ENCODE data around the gene PRDM2.
A peak's percentile ranks its signal among the peaks of the same experiment; 100 is the strongest.

PRDM2 gene

DNA sequence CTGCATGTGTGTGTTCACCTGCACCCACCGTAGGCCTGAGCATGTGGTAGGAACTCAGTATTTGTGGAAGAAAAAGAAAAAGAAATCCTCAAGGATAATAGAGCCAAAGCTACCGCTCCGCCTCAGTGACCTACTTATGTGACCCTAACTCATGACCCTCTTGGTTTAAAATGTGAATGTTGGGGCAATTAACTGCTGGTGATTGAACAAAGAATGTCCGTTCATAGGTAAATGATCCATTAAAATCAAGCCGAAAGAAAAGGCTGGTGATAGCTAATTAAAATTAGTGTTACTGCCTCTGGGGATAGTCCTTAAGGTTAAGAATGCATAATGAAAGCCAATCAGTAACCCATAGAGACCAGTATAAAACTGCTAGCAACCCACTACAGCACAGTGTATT, 98.1 kb downstream of the PRDM2 start:
- DNase-seq: no peak

DNA sequence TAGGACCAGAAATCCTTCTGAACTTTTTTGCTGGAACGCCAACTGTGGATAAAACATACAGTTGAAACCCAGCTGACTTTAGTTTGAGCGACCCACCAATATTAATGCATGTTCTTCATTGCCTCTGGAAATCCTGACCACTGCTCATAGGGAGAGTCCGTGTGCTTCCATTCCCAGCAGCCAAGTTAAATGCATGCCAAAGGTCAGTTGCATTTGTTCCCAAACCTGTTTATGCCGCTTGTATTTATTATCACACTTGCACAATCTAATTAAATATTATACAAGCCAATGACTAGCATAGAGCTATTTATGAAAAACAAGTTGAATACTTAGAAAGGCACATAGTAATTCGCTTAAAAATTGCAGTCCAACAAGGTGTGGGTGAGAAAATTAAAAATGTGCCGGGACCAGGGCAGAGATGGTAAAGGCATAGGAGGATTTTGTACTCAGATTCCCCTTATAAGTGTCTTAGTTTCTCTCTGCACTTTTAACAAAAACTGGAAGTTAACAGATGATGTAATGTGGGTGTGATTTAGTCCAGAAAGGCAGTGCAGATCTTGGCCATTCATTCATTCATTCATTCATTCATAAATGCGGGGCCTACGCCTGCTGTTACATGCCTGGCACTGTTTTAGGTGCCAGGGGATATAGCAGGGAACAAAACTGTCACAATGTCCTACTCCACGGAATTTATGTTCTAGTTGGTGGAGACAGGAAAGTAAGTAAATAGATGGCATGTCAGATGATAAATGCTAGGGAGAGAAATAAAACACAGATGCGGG, 99.7 kb downstream of the PRDM2 start:
- DNase-seq: no peak

DNA sequence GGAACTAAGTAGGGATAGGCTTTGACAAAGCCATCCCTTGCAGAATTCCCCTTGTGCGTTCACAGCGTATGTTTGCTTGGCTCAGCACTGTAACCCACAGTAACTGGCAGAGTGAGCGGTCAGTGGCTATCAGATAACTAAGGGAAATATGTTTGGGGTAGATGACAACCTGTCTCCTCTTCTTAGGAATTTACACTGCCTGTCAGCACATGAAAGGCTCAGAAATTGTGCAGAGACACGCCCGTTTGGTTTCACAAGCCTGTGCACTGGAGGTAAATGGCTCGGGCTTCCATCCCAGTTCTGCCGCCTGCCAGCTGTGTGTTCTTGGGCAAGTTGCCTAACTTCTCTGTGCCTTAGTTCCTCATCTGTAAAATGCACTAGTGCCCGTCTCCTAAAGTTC, 101.2 kb downstream of the PRDM2 start:
- no peak for DNase-seq

DNA sequence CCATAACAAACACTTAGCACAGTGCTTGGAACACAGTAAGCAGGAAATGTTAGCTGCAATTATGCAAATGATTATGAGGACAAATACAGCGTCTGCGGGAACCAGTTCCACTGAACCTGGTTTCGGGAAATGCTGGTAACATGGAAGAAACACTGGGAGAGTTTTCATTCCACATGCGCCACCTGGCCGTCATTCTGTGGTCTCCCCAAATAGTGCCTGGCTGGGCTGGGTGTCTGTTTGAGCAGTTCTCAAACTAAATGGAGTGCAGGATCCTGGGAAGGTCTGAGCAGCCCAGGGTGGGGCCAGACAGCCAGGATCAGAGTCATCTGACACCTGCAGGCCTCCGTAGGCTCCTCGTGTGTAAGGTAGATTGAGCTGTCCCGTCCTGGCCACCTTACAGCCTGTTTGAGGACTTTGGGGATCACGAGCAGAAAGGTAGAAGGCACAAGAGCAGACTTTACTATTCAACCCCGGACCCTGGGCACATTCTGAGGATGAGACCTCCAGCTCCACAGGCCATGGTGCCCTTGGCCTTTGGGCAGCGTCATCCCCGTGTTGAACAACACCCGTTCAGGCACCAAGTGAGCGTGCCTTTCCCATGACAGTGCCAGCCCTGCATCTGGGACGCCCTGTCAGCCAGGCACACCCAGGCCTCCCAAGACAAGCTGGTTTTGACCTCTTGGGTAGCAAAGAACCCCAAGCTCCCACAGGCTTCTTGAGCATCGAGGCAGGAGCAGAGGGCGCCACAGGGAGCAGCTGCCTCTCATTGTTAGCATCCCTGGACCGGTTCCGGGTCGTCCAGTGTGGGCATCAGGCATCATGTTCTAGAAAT, 101.9 kb downstream of the PRDM2 start:
- no peak for DNase-seq

DNA sequence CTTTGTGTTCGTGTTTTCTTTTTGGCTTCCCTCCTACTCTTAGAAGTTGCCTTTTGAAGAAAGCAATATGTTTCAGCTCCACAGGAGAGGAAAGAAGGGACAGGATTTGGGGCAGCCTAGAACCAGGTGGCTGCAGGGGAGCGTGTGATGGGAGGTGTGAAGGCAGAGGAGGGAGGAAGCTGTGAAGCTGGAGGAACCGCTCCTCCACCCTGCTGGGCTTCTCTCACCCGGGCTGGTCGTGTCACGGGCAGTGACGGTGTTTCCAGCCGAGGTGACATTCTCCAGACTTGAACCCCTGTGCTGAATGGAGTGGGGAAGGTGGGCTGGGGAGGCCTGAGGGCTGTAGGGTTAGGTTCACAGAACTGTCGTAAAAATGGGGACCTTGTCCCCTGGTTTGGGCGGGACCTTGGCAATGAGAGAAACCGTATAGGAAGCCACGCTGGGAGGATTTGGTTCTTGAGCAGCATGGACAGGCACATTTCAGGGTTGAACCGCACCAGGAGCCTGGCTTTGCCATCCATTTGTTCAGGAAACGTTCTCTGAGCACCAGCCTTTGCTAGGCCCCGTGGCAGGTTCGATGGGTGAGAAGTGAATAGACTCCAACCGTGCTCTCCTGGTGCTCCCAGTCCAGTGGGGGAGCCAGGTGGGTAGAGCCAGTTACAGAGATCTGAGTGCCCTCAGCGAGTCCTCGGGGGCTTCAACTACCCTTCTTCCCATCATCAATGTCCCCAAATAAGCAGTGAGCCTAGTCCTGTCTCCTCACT, 103.0 kb downstream of the PRDM2 start:
- no peak for DNase-seq

DNA sequence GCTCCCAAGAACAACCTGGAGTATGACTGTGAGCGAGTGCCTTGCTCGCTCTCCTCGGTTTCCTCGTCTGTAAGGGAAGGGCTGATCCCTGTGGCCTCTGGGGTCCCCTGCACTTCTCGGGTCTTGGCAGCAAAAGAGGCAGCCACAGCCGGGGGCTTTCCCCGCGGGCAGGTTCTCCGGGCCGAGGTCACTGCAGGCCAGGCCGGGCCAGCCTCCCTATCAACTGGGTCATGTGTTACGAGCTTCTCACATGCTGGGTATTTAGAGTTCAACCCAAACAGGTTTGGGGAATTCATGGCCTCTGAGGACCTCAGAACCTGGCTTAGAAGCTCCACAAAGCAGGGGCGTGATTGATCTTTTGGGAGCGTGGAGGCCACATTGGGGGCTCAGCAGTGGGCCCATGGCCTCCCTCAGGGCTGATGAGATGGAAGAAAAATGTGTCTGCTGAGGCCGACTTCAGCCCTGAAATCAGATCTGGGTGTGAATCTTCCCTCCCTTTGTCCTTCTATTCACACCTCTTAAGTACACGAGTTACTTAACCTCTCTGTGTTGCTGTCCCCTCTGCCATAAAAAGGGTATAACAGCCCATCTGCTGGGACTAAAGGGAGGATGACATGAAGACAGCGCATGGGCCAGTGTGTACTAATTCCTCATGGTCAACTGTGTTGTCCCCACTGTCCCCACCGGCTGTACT, 103.7 kb downstream of the PRDM2 start:
- DNase-seq: no peak

DNA sequence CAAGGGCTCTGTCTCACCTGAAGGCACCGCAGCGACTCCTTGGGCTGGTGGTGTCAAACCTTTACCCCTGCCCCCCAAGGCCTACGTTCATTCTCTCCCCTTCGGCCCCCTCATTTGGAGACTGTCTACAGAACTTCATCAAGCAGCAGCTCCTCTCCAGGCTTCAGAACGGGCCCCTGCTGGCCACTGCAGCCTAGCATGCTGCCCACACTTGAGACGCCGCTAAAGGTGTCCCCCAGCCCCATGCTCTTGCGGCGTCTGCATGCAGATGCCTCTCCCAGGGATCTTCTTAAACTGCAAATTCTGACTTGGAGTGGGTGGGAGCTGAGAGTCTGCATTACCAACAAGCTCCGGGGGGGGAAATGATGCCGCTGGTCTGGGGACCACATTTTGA, 104.2 kb downstream of the PRDM2 start:
- DNase-seq: no peak

DNA sequence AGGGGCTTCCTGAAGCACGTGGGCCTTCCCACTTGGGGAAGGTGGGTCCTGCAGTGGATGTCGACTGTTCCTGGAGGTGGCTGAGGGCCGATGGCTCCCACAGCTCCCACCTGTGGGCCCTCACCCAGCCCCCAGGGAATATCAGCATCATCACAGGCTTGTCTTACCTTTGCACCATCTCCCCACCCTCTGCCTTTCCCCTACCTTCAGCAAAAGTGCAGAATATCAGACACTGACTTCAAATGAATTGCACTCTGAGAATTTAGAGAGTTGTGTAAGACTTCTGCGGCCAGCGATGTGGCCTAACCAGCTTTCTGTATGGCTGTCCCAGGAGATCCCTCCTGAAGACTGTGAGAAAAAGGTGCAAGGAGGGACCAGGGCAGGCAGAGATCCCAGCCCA, 105.4 kb downstream of the PRDM2 start:
- DNase-seq: no peak

DNA sequence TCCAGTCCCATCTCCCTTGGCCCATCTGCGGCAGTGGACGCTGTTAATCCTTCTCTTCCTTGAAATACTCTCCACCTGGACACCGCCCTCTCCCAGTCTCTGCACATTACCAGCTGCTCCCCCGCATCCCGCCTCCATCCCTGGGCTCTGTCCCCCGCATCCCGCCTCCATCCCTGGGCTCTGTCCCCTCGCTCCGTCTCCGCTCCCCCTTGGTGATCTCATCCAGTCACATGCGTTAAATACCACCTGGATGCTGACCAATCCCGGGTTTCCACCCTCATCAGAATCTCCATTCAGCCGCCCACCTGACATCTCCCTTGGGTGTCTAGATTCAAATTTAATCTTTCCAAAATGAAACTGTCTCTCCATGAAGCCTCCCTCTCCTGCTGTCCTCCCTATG, 106.1 kb downstream of the PRDM2 start:
- DNase-seq: no peak

DNA sequence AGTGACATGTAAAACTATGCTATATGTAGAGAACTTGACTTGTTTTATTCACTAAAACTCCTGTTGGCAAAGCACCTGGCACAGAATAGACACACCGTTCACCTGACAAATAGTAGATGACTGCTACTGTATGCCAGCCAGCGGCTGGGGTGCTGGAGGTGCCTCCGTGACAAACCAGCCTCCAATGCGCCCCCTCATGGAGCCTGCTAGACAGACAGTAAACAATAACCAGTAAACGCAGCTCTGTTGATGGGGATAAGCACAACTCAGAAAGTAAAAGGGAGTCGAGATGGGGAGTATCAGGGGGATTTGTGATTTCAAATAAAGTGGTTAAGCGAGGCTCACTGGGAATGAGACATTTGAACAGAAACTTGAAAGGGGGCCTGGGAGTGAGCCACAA, 107.2 kb downstream of the PRDM2 start:
- DNase-seq: peak in 1 of 2 experiments; percentile 15

DNA sequence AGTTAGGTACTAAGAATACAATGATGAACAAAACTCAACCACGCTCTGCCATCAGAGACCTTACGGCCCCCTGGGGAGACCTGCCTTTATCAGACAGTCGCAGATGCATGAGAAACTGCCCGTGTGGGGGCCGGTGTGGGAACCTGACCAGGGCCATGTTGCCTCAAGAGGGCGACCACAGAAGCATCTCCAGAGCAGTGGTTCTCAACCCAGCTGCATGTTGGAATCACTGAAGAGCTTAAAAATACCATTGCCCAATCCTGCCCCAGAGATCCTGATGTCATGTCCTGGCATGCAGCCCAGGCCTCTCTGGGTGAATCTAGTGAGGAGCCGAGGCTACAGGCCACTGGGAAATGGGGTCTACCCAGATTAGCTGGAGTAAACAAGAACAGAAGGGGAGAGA, 108.7 kb downstream of the PRDM2 start:
- DNase-seq: no peak

DNA sequence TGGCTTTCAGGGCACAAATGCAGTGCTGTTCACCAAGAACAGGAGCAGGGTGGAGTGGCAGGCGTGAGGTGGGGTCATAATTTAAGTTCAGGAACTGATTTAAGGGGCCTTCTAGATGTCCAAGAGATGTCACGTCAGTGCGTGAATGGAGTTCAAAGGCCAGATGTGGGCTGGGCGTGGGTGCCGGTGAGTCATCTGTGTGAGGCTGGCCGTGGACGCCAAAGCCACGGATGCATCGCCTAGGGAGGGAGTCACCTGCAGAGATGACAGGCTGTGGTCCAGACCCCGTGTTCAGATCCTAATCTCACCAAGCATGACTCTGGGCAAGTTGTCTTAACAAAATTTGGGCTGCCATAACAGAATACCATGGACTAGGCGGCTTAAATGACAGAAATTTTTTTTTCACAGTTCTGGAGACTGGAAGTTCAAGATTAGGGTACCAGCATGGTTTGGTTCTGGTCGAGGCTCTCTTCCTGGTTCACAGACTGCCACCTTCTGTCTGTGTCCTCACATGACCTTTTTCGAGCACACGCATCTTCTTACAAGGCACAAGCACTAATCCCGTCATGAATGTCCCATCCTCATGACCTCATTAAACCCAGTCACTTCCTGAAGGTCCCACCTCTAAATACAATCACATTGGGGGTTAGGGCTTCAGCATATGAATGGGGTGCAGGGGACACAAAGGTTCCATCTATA, 109.6 kb downstream of the PRDM2 start:
- no peak for DNase-seq

DNA sequence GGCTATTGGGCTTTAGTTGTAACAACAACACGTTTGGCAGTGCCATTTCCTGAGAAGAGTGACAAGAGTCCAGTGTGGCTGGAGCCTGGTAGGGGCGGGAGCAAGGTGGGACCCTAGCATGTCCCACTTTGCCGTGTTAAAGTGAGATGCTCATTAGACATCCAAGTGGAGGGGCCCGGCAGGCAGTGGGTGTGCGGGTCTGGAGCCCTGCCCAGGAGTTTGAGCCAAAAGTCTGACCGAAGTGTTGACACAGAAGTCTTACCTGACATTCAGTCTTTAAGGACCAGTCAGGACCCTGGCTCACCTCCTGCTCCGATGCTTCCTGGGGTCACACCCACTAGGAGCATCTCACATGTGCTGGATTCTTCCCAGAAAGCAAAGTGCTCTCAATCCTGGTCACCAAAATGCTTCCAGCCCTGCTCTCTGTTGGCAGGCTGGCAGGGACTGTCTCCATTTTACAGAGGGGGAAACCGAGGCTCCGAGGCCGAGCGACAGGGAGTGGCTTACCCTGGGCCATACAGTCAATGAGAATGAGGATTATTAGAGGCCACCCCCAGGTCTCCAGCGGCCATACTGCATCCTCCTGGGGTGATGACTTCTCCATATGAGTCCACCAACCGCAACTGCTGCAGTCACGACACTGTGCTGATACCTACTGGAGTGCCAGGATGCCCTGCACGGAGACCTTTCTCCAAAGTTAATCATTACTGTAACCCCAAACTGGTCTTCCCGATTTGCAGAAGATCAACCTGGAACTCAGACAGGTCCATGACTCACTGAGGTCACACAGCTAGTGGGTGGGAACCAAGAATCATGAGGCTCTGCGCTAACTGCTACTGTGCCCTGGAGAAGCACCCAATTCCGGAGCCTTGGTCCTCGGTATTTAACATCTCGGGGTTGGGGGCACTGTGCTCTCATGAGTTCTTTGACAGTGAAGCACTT, 112.7 kb downstream of the PRDM2 start:
- no peak for DNase-seq

DNA sequence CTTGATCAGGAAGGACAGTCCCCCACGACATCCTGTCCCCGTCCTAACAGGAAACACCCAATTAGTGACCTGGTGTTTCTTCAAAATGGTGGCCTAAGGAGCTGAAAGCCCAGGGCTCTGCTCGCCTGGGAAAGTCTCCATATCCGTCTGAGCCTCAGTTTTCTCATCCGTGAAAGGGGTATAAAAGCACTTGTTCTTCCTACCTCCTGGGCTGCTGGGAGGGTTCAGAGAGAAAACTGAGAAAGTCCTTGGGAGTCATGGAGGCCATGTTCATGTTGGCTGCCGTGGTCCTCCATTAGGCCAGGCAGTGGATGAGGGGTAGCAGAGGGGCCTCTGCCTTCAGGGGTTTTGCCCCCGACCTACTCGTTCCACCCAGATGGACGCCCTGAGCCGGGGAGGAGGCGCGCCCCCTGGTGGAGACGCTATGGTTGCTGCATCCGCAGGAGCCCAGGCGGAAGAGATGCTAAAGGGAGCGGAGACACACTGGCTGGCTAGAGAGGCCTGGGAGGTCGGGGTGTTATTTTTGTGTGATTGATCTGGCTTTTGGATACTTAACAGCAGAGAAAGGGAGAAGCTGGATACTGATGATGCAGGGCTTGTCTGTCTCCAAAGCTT, 113.5 kb downstream of the PRDM2 start:
- peak; percentile 19 to 65 for DNase-seq

DNA sequence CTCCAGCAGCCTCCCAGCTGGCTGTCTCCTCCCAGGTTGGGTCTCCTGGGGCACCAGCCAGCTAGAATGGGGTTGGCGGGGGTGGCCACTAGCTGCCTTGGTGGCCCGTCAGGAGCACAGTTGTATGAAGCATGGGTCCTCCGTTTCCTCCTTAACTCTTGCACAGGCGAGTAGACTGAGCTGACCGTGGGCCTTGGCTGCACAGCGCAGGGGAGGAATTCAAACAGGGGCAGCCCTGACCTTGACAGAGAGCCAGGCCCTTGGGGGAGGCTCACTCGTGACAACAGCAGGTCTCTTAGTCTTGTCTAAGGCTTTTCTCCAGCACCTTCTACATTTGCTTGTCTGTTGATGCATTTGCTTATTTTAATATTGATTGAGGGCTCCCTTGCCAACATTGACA, 114.1 kb downstream of the PRDM2 start:
- no peak for DNase-seq

DNA sequence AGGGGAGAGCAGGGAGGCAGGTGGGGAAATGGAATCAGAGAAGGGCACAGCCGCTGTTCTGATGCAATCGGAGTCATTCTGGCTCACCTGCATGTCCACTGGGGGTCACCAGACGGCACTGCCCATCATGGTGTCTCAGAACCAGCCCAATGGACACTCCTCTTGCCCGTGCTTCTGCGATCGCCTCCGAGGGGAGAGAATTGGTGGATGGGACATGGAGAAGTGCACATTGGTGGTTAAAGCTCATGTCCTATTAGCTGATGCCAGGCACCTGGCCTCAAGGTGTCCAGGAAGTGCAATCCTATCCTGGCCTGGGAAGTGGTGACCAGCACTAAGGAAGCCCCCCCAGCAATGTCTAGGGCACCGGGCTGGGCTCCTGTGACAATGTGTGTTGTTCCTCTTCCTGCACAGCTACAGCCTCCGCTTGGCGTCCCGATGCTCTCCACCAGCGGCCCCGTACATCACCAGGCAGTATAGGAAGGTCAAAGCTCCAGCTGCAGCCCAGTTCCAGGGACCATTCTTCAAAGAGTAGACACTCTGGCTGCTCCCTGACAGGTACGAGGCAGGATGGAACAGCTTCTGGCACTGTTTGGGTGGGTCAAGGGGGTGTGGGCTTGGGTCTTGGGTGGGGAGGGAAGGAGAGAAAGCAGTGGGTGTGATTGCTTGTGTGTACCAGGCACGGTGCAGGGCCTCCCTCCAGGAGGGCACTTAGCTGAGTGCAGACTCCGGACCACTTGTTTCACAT, 116.2 kb downstream of the PRDM2 start:
- DNase-seq: no peak

DNA sequence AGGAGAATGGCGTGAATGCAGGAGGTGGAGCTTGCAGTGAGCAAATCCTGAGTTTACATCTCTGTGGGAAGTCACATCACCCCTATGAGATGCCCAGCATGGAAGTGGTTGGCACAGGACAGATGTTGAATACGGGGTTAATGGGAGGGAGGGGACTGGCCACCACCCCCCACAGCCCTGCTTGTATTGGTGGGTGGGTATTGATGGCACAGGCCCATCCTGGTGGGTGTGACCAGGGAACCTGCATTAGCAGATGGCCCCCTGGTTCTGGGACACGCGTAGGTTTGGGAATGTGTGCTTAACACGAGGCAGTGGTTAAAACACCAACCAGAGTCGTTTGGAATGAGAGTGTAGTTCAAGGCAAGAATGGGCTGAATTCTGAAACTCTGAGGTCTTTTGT, 117.9 kb downstream of the PRDM2 start:
- DNase-seq: no peak

DNA sequence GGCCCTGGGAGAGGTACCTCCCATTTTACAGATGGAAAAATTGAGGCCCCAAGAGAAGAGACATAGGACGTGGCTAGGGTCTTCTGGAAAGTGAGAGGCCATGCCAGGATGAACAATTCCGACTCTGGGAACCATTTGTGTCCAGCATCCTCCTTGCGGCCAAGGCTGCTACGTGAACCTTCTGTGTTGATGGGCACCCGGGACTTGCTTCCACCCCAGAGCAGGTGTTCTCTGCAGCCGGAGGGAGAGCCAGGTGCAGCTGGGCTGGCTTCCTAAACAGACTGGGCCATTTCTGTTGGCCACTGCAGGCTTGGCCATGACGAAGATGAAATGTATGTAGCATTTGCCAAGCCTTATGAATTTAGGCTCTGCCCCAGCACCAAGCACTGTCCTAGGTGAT, 118.9 kb downstream of the PRDM2 start:
- DNase-seq: no peak

DNA sequence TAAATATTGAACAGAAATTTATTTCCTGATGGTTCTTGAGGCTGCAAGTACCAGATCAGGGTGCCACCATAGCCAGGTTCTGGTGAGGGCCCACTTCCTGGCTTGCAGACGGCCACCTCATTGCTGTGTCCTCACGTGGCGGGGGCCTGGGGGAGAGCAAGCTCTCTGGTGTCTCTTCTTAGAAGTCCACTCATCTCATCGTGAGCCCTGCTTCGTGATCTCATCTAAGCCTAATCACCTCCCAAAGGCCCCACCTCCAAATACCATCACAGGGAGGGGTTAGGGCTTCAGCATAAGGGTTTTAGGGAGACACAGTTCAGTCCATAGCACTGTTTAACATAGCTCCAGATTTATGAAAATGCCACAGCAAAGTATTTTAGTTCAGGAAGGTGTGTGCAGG, 119.7 kb downstream of the PRDM2 start:
- DNase-seq: no peak

DNA sequence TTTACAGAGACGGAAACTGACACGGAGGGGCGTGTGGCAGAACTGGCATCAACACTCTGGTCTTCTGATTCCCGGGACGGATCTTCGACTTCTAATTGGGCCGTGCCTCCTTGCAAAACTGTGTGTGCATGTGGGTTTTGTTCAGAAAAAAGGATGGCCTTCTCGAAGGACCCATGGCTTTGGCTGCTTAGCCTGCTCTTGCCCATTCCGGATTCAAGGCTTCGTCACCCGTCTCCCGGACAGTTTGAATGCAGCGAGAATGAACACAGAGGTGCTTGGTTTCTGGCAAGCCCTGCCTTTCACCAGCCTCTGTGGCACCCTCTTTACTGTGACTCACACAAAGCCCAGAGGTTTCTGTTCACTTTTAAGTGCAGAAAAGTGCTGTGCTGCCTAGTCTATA, 120.1 kb downstream of the PRDM2 start:
- DNase-seq: no peak

Data from stimulated activated CD4-positive, alpha-beta T cell treated with anti-CD3 and anti-CD28 coated beads, Interleukin-4, amount 100 ng/mL, for 4 hours (primary cell).